K562 (cell line): Measurements from ENCODE around the gene TADA2A.

Source experiments
- BACH1 ChIP-seq: fragments of 200-800 bp; sonication (Bioruptor generic); IDR thresholded peaks from 2 replicates; pipeline ENCODE4 v1.6.1; 2016; ENCODE audit warnings: missing genetic modification characterization, missing compliant biosample characterization
- CREB1 ChIP-seq, 2 experiments: sonication (generic) in 1 of 2; formaldehyde crosslinking in 1 of 2; IDR thresholded peaks; 2 replicates each; pipeline versions ENCODE4 v1.6.1 to v1.8.0; 2012 to 2022; ENCODE audit warnings: inconsistent platforms in 1 of 2, mild to moderate bottlenecking in 1 of 2, missing genetic modification reagents in 1 of 2, moderate library complexity in 1 of 2
- HCFC1 ChIP-seq: IDR thresholded peaks from 2 replicates; pipeline ENCODE4 v1.6.1; 2012; ENCODE audit warnings: low read depth, low read length, improper control_type of control experiment
- HMG20B ChIP-seq: fragments of 250-450 bp; sonication (Bioruptor Pico); IDR thresholded peaks from 2 replicates; pipeline ENCODE4 v1.5.0; 2021; ENCODE audit warnings: mild to moderate bottlenecking
- POLR2A ChIP-seq: fragments of 450-650 bp; conservative IDR thresholded peaks from 2 replicates; pipeline ENCODE4 v1.6.1; 2016
- THRA ChIP-seq: fragments of 450-650 bp; IDR thresholded peaks from 2 replicates; pipeline ENCODE4 v1.6.1; 2017; ENCODE audit warnings: mild to moderate bottlenecking, moderate library complexity

- TF ChIP-seq BACH1 (tag), result no peak
- TF ChIP-seq CREB1 (IDR thresholded peaks at IDR 0.05), result no peak
- no peak for TF ChIP-seq CREB1 (CRISPR knock-in tag; IDR thresholded peaks at IDR 0.05)
- no peak for TF ChIP-seq POLR2A
- TF ChIP-seq HMG20B (CRISPR knock-in tag), result no peak
- no peak for TF ChIP-seq HCFC1
- TF ChIP-seq THRA, result no peak
Observed at GRCh38 chr17:37485938-37486570, 79.4 kb downstream of the TADA2A start.
